ENCODE data around the gene CACNA1A. TPM values are rescaled to one million over a fixed set of nuclear protein-coding genes. Genes with fewer than 3 reads are reported as not detected.
"Not testable (repeated sequence)": the region's sequence is repeated elsewhere in the genome, so short reads cannot be mapped to it uniquely, and the experiment has no call there.

CACNA1A gene
- total and polyA plus RNA-seq, 3 experiments from 2014 or later = 0.20 to 0.42 TPM; not detected in 1

DNA sequence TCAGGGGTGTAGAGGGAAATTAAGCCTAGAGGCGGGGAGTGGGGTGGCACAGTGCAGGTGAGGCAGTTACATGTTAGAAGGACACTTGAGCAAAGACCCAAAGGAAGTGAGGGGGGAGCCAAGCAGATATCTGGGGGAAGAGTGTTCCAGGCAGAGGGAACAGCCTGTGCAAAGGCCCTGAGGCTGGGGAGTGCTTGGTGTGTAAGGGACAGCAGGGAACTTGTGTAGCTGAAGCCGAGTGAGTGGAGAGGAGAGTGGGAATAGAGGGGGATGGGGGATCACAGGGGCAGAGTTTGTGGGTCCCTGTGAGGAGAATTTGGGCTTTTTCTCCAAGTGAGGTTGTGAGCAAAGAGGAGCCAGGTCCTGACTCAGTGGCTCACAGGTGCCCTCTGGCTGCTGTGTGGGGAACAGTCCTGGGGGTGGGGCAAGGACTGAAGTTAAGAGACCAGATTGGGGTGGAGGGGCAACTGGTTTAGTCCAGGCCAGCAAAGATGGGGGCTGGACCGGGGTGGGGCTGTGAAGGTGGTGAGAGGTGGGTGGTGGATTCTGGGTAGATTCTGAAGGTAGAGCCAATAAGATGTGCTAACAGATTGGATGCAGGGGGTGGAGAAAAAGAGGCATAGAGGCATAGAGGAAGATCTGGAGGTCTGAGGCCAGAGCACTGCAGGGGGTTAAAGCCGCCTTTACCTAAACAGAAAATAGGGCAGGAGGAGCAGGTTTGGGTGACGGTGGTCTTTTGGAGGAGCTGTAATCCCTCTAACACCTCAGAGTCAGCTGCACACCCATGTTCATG, 75.3 kb downstream of the CACNA1A start:
- ChIA-PET POLR2A (no interaction called here), CTCF (no interaction called here)
- Mint-ChIP-seq H3K27ac (no peak overlapping the region), H3K9me3 (peaks cover 0 to 8% (median 0%) of the 10 kb centered on the region in 5 donors), H3K4me1 (no peaks in the 10 kb centered on the region), H3K27me3 (peaks cover 5 to 33% of the 10 kb centered on the region in 2 donors), H3K36me3 (peaks cover 0 to 3% (median 0%) of the 10 kb centered on the region in 3 donors), H3K4me3 (no peak overlapping the region)
- no peaks in the 10 kb centered on the region for H3K9me3 ChIP-seq (ENCODE audit: low read length)
- peak; percentile 14 to 46 (median 18) for DNase-seq
- no peaks in the 10 kb centered on the region for H3K27me3 ChIP-seq (ENCODE audit: insufficient read depth, low read length, poor library complexity, severe bottlenecking)
- no peaks in the 10 kb centered on the region for H3K36me3 ChIP-seq (ENCODE audit: insufficient read depth, low read length)
- H3K4me3 ChIP-seq (ENCODE audit: low read length) = no peak overlapping the region
- no peaks in the 10 kb centered on the region for H3K4me1 ChIP-seq (ENCODE audit: insufficient read depth, low read length)
- no peak overlapping the region for H3K27ac ChIP-seq (ENCODE audit: low read depth, low read length)

DNA sequence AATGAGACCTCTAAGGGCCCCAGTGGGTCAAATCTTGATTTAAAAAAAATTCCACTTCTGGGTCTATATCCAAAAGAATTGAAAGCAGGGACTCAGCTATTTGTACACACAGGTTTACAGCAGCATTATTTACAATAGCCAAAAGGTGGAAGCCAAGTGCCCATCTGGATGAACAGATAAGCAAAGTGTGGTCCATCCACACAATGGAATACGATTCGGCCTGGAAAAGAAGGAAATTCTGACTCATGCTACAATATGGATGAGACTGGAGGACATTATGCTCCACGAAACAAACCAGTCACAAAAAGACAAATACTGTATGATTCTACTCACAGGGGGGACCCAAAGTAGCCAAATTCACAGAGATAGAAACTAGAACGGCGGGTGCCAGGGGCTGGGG, 76.7 kb downstream of the CACNA1A start:
- peaks cover 2 to 19% (median 7%) of the 10 kb centered on the region in 5 donors for H3K9me3 Mint-ChIP-seq
- H3K36me3 Mint-ChIP-seq = peaks cover 0 to 3% (median 0%) of the 10 kb centered on the region in 3 donors
- Histone ChIP-seq H3K9me3 (ENCODE audit: low read length) (no peaks in the 10 kb centered on the region), H3K4me1 (ENCODE audit: insufficient read depth, low read length) (no peaks in the 10 kb centered on the region), H3K27me3 (ENCODE audit: insufficient read depth, low read length, poor library complexity, severe bottlenecking) (no peaks in the 10 kb centered on the region), H3K27ac (ENCODE audit: low read depth, low read length) (no peak overlapping the region), H3K4me3 (ENCODE audit: low read length) (no peak overlapping the region), H3K36me3 (ENCODE audit: insufficient read depth, low read length) (no peaks in the 10 kb centered on the region)
- peaks cover 5 to 37% of the 10 kb centered on the region in 2 donors for H3K27me3 Mint-ChIP-seq
- CTCF ChIA-PET = no interaction called here
- H3K27ac Mint-ChIP-seq = no peak overlapping the region
- H3K4me3 Mint-ChIP-seq = no peak overlapping the region
- DNase-seq = no peak
- no peaks in the 10 kb centered on the region for H3K4me1 Mint-ChIP-seq
- POLR2A ChIA-PET = no interaction called here

DNA sequence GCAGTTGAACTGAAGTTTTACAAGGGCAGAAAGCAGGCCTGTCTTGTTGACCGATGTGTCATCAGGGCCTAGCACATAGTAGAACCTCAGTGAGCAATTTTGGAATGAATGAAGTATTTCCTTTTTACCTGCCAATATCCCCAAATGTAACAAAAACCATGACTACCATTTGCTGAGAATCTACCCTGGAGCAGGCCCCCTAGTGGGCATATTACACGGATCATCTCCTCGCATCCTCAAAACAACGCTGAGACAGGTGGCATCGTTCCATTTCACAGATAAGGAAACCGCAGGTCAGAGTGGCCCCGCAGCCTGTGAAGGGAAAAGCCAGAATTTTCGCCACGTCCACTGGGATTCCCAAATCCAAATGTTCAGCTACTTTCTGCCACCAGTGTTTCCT, 77.9 kb downstream of the CACNA1A start:
- POLR2A ChIA-PET = no interaction called here
- H3K27me3 ChIP-seq (ENCODE audit: insufficient read depth, low read length, poor library complexity, severe bottlenecking) = no peaks in the 10 kb centered on the region
- Mint-ChIP-seq H3K36me3 (peaks cover 0 to 3% (median 0%) of the 10 kb centered on the region in 3 donors), H3K4me1 (no peaks in the 10 kb centered on the region), H3K27ac (no peak overlapping the region), H3K27me3 (peaks cover 5 to 41% of the 10 kb centered on the region in 2 donors), H3K4me3 (no peak overlapping the region), H3K9me3 (peaks cover 6 to 24% (median 9%) of the 10 kb centered on the region in 5 donors)
- H3K27ac ChIP-seq (ENCODE audit: low read depth, low read length) = no peak overlapping the region
- H3K4me1 ChIP-seq (ENCODE audit: insufficient read depth, low read length) = no peaks in the 10 kb centered on the region
- H3K4me3 ChIP-seq (ENCODE audit: low read length) = no peak overlapping the region
- CTCF ChIA-PET = interaction anchor here (1.6 kb wide), 1 partner anchor 151 kb away, joined by 3 read pairs; no protein-coding TSS in a partner anchor
- no peak for DNase-seq
- H3K36me3 ChIP-seq (ENCODE audit: insufficient read depth, low read length) = no peaks in the 10 kb centered on the region
- no peaks in the 10 kb centered on the region for H3K9me3 ChIP-seq (ENCODE audit: low read length)

DNA sequence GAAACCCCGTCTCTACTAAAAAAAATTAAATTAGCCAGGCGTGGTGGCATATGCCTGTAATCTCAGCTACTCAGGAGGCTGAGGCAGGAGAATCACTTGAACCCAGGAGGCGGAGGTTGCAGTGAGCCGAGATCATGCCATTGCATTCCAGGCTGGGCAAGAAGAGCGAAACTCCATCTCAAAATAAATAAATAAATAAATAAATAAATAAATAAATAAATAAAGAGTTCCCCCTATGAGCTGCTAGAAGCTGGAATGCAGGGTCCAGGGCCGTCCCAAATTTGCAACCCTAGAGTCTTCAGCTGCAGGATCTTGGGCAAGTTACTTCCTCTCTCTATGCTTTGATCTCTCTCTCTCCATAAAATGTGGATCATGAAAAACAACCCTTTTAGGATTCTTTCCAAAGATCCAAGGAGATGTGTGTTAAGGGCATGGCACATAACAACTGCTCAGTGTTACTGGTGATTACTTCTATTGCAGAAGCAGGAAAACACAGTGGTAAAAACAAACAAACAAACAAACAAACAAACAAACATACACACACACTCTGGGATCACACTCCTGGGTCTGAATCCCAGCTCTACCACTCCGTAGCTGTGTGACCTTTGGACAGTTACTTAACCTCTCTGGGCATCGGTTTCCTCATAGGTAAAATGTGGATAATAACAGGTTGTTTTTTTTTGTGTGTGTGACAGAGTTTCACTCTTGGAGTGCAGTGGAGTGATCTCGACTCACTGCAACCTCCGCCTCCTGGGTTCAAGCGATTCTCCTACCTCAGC, 78.8 kb downstream of the CACNA1A start:
- CTCF ChIA-PET = interaction anchor here (1.6 kb wide), 1 partner anchor 150 kb away, joined by 3 read pairs; no protein-coding TSS in a partner anchor
- H3K27me3 Mint-ChIP-seq = peaks cover 6 to 46% of the 10 kb centered on the region in 2 donors
- peaks cover 8% of the 10 kb centered on the region for H3K9me3 ChIP-seq (ENCODE audit: low read length)
- no peak for DNase-seq
- POLR2A ChIA-PET = no interaction called here
- H3K4me3 ChIP-seq (ENCODE audit: low read length) = no peak overlapping the region
- H3K4me3 Mint-ChIP-seq = no peak overlapping the region
- no peak overlapping the region for H3K27ac Mint-ChIP-seq
- H3K27me3 ChIP-seq (ENCODE audit: insufficient read depth, low read length, poor library complexity, severe bottlenecking) = no peaks in the 10 kb centered on the region
- no peak overlapping the region for H3K27ac ChIP-seq (ENCODE audit: low read depth, low read length)
- H3K36me3 Mint-ChIP-seq = peaks cover 0 to 8% (median 0%) of the 10 kb centered on the region in 3 donors
- H3K4me1 ChIP-seq (ENCODE audit: insufficient read depth, low read length) = no peaks in the 10 kb centered on the region
- peaks cover 13 to 33% (median 15%) of the 10 kb centered on the region in 5 donors for H3K9me3 Mint-ChIP-seq
- no peaks in the 10 kb centered on the region for H3K4me1 Mint-ChIP-seq
- no peaks in the 10 kb centered on the region for H3K36me3 ChIP-seq (ENCODE audit: insufficient read depth, low read length)

DNA sequence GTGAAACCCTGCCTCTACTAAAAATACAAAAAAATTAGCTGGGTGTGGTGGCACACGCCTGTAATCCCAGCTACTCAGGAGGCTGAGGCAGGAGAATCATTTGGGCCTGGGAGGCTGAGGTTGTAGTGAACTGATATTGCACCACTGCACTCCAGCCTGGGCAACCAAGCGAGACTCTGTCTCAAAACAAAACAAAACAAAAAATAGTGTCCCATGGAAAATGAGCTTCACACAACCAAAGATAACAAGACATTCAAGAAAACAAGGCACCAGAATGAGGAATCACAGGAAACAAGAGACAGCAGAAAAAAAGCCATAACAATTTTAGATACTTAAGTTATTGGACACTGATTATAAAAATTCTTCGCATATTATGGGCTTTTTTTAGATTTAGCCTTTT, 80.4 kb downstream of the CACNA1A start:
- H3K4me1 Mint-ChIP-seq; H3K4me3 Mint-ChIP-seq; H3K27ac ChIP-seq (ENCODE audit: low read depth, low read length); H3K27me3 ChIP-seq (ENCODE audit: insufficient read depth, low read length, poor library complexity, severe bottlenecking); H3K9me3 ChIP-seq (ENCODE audit: low read length); H3K36me3 Mint-ChIP-seq; H3K4me3 ChIP-seq (ENCODE audit: low read length); H3K4me1 ChIP-seq (ENCODE audit: insufficient read depth, low read length); DNase-seq; CTCF ChIA-PET; POLR2A ChIA-PET; H3K36me3 ChIP-seq (ENCODE audit: insufficient read depth, low read length); H3K27ac Mint-ChIP-seq: not testable (repeated sequence)
- H3K9me3 Mint-ChIP-seq = peaks cover 15 to 39% (median 22%) of the 10 kb centered on the region in 5 donors
- H3K27me3 Mint-ChIP-seq = peaks cover 6 to 44% of the 10 kb centered on the region in 2 donors

DNA sequence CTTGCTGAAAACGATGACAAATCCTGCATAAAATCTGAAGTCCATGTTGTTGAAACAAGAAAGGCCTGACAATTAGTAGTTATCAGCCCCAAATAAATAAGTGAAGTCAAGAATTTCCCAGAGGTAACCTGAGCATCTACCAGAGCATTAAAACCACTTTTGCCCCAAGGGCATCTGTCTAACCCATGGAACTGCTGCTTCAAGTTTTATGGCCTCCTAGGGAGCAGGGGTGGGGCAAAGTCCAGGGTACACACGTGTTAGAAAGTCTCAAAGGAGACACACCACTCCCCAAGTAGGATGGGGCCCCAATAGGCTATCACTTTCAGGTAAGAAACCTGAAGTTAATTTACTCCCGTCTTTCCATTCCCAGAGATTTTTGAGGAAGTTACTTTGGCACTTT, 81.1 kb downstream of the CACNA1A start:
- peaks cover 8% of the 10 kb centered on the region for H3K9me3 ChIP-seq (ENCODE audit: low read length)

DNA sequence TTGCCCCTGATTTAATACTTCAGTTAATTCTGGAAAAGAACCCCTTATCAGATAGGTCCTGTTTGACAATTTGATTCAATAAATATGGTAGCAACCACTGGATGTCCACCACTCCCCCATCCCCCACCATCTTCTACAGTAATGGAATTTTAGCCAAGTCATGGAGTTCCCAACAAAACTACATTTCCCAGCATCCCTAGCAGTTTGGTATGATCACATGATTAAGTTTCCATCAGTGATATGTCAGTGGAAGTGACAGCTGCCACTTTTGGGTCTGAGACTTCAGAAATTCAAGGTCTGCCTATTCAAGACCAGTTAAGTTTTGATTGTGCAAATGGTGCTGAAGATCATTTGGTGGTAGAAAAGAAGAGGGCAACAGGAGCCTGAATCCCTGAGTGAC, 85.5 kb downstream of the CACNA1A start:
- H3K36me3 ChIP-seq (ENCODE audit: insufficient read depth, low read length) = no peaks in the 10 kb centered on the region
- H3K27ac ChIP-seq (ENCODE audit: low read depth, low read length) = no peak overlapping the region
- H3K4me1 Mint-ChIP-seq = no peaks in the 10 kb centered on the region
- H3K4me3 ChIP-seq (ENCODE audit: low read length) = no peak overlapping the region
- H3K9me3 ChIP-seq (ENCODE audit: low read length) = peaks cover 8% of the 10 kb centered on the region
- POLR2A ChIA-PET = no interaction called here
- H3K9me3 Mint-ChIP-seq = peaks cover 20 to 31% (median 24%) of the 10 kb centered on the region in 5 donors
- peaks cover 11 to 17% of the 10 kb centered on the region in 2 donors for H3K27me3 Mint-ChIP-seq
- no peak for DNase-seq
- H3K4me3 Mint-ChIP-seq = no peak overlapping the region
- H3K27me3 ChIP-seq (ENCODE audit: insufficient read depth, low read length, poor library complexity, severe bottlenecking) = no peaks in the 10 kb centered on the region
- H3K27ac Mint-ChIP-seq = no peak overlapping the region
- peaks cover 0 to 5% (median 0%) of the 10 kb centered on the region in 3 donors for H3K36me3 Mint-ChIP-seq
- CTCF ChIA-PET = no interaction called here
- no peaks in the 10 kb centered on the region for H3K4me1 ChIP-seq (ENCODE audit: insufficient read depth, low read length)

More for the DNA sequence above, 81.1 kb downstream of the CACNA1A start:
- H3K4me1 Mint-ChIP-seq = no peaks in the 10 kb centered on the region
- peaks cover 18 to 41% (median 24%) of the 10 kb centered on the region in 5 donors for H3K9me3 Mint-ChIP-seq
- no peak overlapping the region for H3K4me3 Mint-ChIP-seq
- H3K36me3 Mint-ChIP-seq = peaks cover 0 to 8% (median 0%) of the 10 kb centered on the region in 3 donors
- Histone ChIP-seq H3K4me3 (ENCODE audit: low read length) (no peak overlapping the region), H3K36me3 (ENCODE audit: insufficient read depth, low read length) (no peaks in the 10 kb centered on the region), H3K4me1 (ENCODE audit: insufficient read depth, low read length) (no peaks in the 10 kb centered on the region), H3K27ac (ENCODE audit: low read depth, low read length) (no peak overlapping the region), H3K27me3 (ENCODE audit: insufficient read depth, low read length, poor library complexity, severe bottlenecking) (no peaks in the 10 kb centered on the region)
- ChIA-PET CTCF (no interaction called here), POLR2A (no interaction called here)
- no peak for DNase-seq
- H3K27me3 Mint-ChIP-seq = peaks cover 5 to 37% of the 10 kb centered on the region in 2 donors
- H3K27ac Mint-ChIP-seq = no peak overlapping the region

DNA sequence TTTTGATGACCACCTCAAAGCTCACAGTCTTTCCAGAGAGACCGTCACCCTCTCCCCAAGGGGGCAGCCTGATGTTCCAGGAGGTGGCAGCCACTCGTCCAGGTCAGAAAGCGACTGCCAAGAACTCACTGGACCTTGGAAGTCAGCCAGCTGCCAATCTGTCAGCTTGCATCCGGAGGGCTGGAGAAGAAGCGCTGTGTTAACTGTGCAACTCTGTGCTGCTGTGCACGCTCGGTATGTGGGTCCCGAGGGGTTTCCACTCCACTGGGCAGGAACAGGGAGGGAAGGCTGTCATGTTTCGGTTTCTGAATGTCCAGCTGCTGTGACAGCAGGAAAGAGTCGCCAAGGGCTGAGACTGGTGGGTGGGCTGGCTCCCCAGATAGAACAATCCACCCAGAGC, 89.2 kb downstream of the CACNA1A start:
- no peaks in the 10 kb centered on the region for H3K4me1 ChIP-seq (ENCODE audit: insufficient read depth, low read length)
- no peaks in the 10 kb centered on the region for H3K27me3 ChIP-seq (ENCODE audit: insufficient read depth, low read length, poor library complexity, severe bottlenecking)
- Mint-ChIP-seq H3K27me3 (peaks cover 11 to 19% of the 10 kb centered on the region in 2 donors), H3K27ac (no peak overlapping the region), H3K36me3 (no peaks in the 10 kb centered on the region), H3K4me1 (no peaks in the 10 kb centered on the region), H3K4me3 (no peak overlapping the region), H3K9me3 (peaks cover 2 to 13% (median 6%) of the 10 kb centered on the region in 5 donors)
- H3K4me3 ChIP-seq (ENCODE audit: low read length) = no peak overlapping the region
- H3K27ac ChIP-seq (ENCODE audit: low read depth, low read length) = no peak overlapping the region
- ChIA-PET CTCF (no interaction called here), POLR2A (no interaction called here)
- DNase-seq = no peak
- H3K36me3 ChIP-seq (ENCODE audit: insufficient read depth, low read length) = no peaks in the 10 kb centered on the region
- H3K9me3 ChIP-seq (ENCODE audit: low read length) = no peaks in the 10 kb centered on the region
